Osteoblast (primary cell): ENCODE measurements around the gene RASSF4. TPM values are rescaled to one million over a fixed set of nuclear protein-coding genes. Genes with fewer than 3 reads are reported as not detected.

Experiments used
- DNase-seq: peaks from one replicate; pipeline ENCODE4 v3.0.0; 2011; ENCODE audit warnings: low spot score, mixed read lengths; ENCODE audit not compliant: insufficient read length; ENCODE audit errors: missing footprints
- H2AFZ ChIP-seq: 2 replicates; pipeline ENCODE4 v1.6.0; 2011; ENCODE audit warnings: mild to moderate bottlenecking, low read length
- H3K27ac ChIP-seq: 2 replicates; pipeline ENCODE4 v1.5.1; 2011; ENCODE audit warnings: mild to moderate bottlenecking, low read depth, low read length, moderate library complexity
- H3K27me3 ChIP-seq: 2 replicates; pipeline ENCODE4 v1.6.0; 2012; ENCODE audit warnings: mild to moderate bottlenecking, control low read depth, inconsistent platforms, low read length, moderate library complexity; ENCODE audit not compliant: insufficient read depth
- H3K36me3 ChIP-seq: 2 replicates; pipeline ENCODE4 v1.5.1; 2011; ENCODE audit warnings: mild to moderate bottlenecking, low read length, control low read depth, moderate library complexity; ENCODE audit not compliant: insufficient read depth
- H3K4me1 ChIP-seq: 2 replicates; pipeline ENCODE4 v1.5.1; 2011; ENCODE audit warnings: mild to moderate bottlenecking, low read length, control low read depth, moderate library complexity; ENCODE audit not compliant: insufficient read depth
- H3K4me2 ChIP-seq: 2 replicates; pipeline ENCODE4 v1.6.0; 2011; ENCODE audit warnings: mild to moderate bottlenecking, low read length; ENCODE audit not compliant: insufficient read depth
- H3K4me3 ChIP-seq: fragments of 200-600 bp; sonication (generic); 3 replicates; pipeline ENCODE4 v1.5.1; 2012; ENCODE audit warnings: mild to moderate bottlenecking, low read length, inconsistent platforms; ENCODE audit not compliant: insufficient read depth
- H3K79me2 ChIP-seq: 2 replicates; pipeline ENCODE4 v1.6.0; 2012; ENCODE audit warnings: mild to moderate bottlenecking, low read length, control low read depth, inconsistent platforms; ENCODE audit not compliant: insufficient read depth
- H3K9me3 ChIP-seq: 2 replicates; pipeline ENCODE4 v1.5.1; 2011; ENCODE audit warnings: low read depth, low read length, control low read depth
- H4K20me1 ChIP-seq: 2 replicates; pipeline ENCODE4 v1.6.0; 2012; ENCODE audit warnings: mild to moderate bottlenecking, low read length, control low read depth; ENCODE audit not compliant: insufficient read depth
- total RNA-seq: library from RNA; depleted of rRNA; stranded (reverse); fragments of >200 nt; gene quantifications from 2 replicates; pipeline ENCODE4 v1.2.3, GENCODE V29; 2012
- TF ChIP-seq, protein P1 (sequence below): IDR thresholded peaks from 2 replicates; pipeline ENCODE4 v1.5.1; 2011; ENCODE audit warnings: mild to moderate bottlenecking, low read depth, low read length, moderate library complexity; ENCODE audit errors: extremely low read depth

The RASSF4 gene
- total RNA-seq, 1 donor, result 4.0 TPM

GRCh38 chr10:44974082-44974627 is 14.6 kb downstream of the RASSF4 start:
- Histone ChIP-seq H3K36me3 (peaks cover 5% of the 10 kb centered on the region), H3K27ac (no peak overlapping the region), H3K27me3 (no peaks in the 10 kb centered on the region), H3K9me3 (no peaks in the 10 kb centered on the region), H2AFZ (peak overlapping the region; percentile 86), H3K79me2 (peaks cover 18% of the 10 kb centered on the region), H3K4me3 (peak overlapping the region; percentile 73), H4K20me1 (no peaks in the 10 kb centered on the region), H3K4me2 (peak overlapping the region; percentile 94), H3K4me1 (peaks cover 46% of the 10 kb centered on the region)
- TF ChIP-seq, protein P1, sequence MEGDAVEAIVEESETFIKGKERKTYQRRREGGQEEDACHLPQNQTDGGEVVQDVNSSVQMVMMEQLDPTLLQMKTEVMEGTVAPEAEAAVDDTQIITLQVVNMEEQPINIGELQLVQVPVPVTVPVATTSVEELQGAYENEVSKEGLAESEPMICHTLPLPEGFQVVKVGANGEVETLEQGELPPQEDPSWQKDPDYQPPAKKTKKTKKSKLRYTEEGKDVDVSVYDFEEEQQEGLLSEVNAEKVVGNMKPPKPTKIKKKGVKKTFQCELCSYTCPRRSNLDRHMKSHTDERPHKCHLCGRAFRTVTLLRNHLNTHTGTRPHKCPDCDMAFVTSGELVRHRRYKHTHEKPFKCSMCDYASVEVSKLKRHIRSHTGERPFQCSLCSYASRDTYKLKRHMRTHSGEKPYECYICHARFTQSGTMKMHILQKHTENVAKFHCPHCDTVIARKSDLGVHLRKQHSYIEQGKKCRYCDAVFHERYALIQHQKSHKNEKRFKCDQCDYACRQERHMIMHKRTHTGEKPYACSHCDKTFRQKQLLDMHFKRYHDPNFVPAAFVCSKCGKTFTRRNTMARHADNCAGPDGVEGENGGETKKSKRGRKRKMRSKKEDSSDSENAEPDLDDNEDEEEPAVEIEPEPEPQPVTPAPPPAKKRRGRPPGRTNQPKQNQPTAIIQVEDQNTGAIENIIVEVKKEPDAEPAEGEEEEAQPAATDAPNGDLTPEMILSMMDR, result no peak
- DNase-seq, result peak; percentile 57

GRCh38 chr10:44974628-44975430 is 15.2 kb downstream of the RASSF4 start:
- peaks cover 18% of the 10 kb centered on the region for H3K79me2 ChIP-seq
- H3K4me1 ChIP-seq, result peaks cover 52% of the 10 kb centered on the region
- no peaks in the 10 kb centered on the region for H3K27me3 ChIP-seq
- TF ChIP-seq, protein P1, result peak; percentile 82
- H3K36me3 ChIP-seq, result peaks cover 5% of the 10 kb centered on the region
- peak overlapping the region; percentile 94 for H3K4me2 ChIP-seq
- peak overlapping the region; percentile 86 for H2AFZ ChIP-seq
- H3K4me3 ChIP-seq, result peak overlapping the region; percentile 73
- H4K20me1 ChIP-seq, result no peaks in the 10 kb centered on the region
- peak overlapping the region; percentile 49 for H3K27ac ChIP-seq
- H3K9me3 ChIP-seq, result no peaks in the 10 kb centered on the region
- DNase-seq, result peak; percentile 96

DNA sequence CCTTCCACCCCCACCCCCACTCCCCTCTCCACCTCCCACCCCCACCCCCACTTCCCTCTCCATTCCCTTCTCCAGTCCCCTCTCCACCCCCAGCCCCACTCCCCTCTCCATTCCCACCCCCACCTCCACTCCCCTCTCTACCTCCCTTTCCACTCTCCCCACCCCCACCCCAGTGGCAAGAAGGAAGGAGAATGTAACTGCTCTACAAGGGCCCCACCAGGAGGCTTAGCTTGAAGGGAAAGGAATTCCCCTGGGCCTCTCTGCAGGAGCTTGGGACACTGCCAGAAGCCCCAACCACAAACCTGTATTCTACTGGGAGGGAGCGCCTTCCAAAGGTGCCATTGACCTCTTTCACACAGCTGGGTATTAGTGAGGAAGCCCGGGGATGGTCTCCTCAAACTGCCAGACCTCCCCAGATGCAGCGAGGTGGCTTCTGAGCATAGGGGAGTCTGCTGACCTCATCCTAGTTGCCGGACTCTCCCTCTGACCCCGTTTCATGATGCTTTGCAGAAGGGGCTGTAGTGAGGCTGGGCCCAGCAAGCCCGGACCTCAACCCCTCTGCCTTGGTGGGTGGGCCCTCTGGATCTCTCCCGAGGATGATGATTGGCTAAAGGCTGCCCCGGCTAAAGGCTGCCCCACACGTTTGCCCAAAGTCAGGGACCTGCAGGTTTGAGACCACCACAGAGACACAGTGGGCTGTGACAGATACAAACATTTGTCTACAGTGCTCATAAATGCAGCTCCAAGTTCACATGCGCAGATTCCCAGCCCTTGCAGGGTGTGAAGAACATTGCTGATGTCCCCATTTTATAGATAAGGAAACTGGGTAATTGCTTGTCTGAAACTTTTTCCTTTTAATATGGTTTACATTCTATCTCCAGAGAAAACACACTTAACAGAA is 16.1 kb downstream of the RASSF4 start:
- peaks cover 60% of the 10 kb centered on the region for H3K4me1 ChIP-seq
- TF ChIP-seq, protein P1, result no peak

More for the DNA sequence above, 16.1 kb downstream of the RASSF4 start:
- no peaks in the 10 kb centered on the region for H3K27me3 ChIP-seq
- H3K27ac ChIP-seq, result no peak overlapping the region
- H3K9me3 ChIP-seq, result no peaks in the 10 kb centered on the region
- no peaks in the 10 kb centered on the region for H4K20me1 ChIP-seq
- H2AFZ ChIP-seq, result no peak overlapping the region
- H3K36me3 ChIP-seq, result peaks cover 1% of the 10 kb centered on the region
- H3K4me2 ChIP-seq, result peak overlapping the region; percentile 94
- DNase-seq, result peak; percentile 83
- peak overlapping the region; percentile 37 for H3K4me3 ChIP-seq
- peaks cover 18% of the 10 kb centered on the region for H3K79me2 ChIP-seq
